Astrocyte (in vitro differentiated cells and primary cell): ENCODE measurements around the gene GNB1L.

ENCODE experiments used
- CTCF ChIP-seq: IDR thresholded peaks from 2 replicates; pipeline ENCODE4 v1.5.1; 2011; ENCODE audit warnings: low read depth, mild to moderate bottlenecking, inconsistent platforms, low read length, moderate library complexity; ENCODE audit not compliant: insufficient read depth
- EZH2 ChIP-seq: IDR thresholded peaks from 2 replicates; pipeline ENCODE4 v1.6.1; 2012; ENCODE audit warnings: mild to moderate bottlenecking, low read length, inconsistent platforms; ENCODE audit not compliant: insufficient read depth

GRCh38 chr22:19786959-19787848 lies 67.5 kb downstream of the GNB1L start:
- TF ChIP-seq EZH2 = no peak
- no peak for TF ChIP-seq CTCF
